Type B pancreatic cell (in vitro differentiated cells): ENCODE results near the gene SP140. TPM values are rescaled to one million over a fixed set of nuclear protein-coding genes. Genes with fewer than 3 reads are reported as not detected.
"Not testable (repeated sequence)": the region's sequence is repeated elsewhere in the genome, so short reads cannot be mapped to it uniquely, and the experiment has no call there.

ENCODE experiments used
- DNase-seq: peaks from one replicate; pipeline ENCODE4 v3.0.0; 2021; ENCODE audit warnings: mixed read lengths; ENCODE audit not compliant: unreplicated experiment; ENCODE audit errors: extremely low spot score
- H3K27ac Mint-ChIP-seq: 2 replicates; pipeline ENCODE4 v1.8.0; 2021; ENCODE audit warnings: mild to moderate bottlenecking, mixed read lengths
- H3K27me3 Mint-ChIP-seq: 2 replicates; pipeline ENCODE4 v1.8.0; 2021; ENCODE audit warnings: mixed read lengths
- H3K36me3 Mint-ChIP-seq: 2 replicates; pipeline ENCODE4 v1.8.0; 2021; ENCODE audit warnings: mixed read lengths
- H3K4me1 Mint-ChIP-seq: one replicate; pipeline ENCODE4 v1.8.0; 2021; ENCODE audit warnings: mixed read lengths; ENCODE audit not compliant: unreplicated experiment
- H3K4me3 Mint-ChIP-seq: 2 replicates; pipeline ENCODE4 v1.8.0; 2021; ENCODE audit warnings: mild to moderate bottlenecking, mixed read lengths
- H3K9me3 Mint-ChIP-seq: 2 replicates; pipeline ENCODE4 v1.8.0; 2021; ENCODE audit warnings: mixed read lengths
- total RNA-seq: library from RNA; stranded (reverse); gene quantifications from 2 replicates; pipeline ENCODE4 v1.2.1, GENCODE V29; 2021; ENCODE audit warnings: low replicate concordance
- TF ChIP-seq, protein P1 (sequence below): fragments of 200-600 bp; sonication (generic); conservative IDR thresholded peaks from 2 replicates; pipeline ENCODE4 v1.5.0; 2021; ENCODE audit warnings: antibody characterized with exemption, mild to moderate bottlenecking

SP140 gene
- total RNA-seq, 1 donor from 2014 or later = 0.97 TPM

GRCh38 chr2:230267556-230267955, 42.0 kb downstream of the SP140 start:
- DNase-seq = no peak
- TF ChIP-seq, protein P1, sequence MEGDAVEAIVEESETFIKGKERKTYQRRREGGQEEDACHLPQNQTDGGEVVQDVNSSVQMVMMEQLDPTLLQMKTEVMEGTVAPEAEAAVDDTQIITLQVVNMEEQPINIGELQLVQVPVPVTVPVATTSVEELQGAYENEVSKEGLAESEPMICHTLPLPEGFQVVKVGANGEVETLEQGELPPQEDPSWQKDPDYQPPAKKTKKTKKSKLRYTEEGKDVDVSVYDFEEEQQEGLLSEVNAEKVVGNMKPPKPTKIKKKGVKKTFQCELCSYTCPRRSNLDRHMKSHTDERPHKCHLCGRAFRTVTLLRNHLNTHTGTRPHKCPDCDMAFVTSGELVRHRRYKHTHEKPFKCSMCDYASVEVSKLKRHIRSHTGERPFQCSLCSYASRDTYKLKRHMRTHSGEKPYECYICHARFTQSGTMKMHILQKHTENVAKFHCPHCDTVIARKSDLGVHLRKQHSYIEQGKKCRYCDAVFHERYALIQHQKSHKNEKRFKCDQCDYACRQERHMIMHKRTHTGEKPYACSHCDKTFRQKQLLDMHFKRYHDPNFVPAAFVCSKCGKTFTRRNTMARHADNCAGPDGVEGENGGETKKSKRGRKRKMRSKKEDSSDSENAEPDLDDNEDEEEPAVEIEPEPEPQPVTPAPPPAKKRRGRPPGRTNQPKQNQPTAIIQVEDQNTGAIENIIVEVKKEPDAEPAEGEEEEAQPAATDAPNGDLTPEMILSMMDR = no peak
- H3K4me1 Mint-ChIP-seq = no peaks in the 10 kb centered on the region
- peaks cover 5% of the 10 kb centered on the region for H3K9me3 Mint-ChIP-seq
- no peaks in the 10 kb centered on the region for H3K36me3 Mint-ChIP-seq
- H3K4me3 Mint-ChIP-seq = no peak overlapping the region
- H3K27ac Mint-ChIP-seq = no peak overlapping the region
- H3K27me3 Mint-ChIP-seq = no peaks in the 10 kb centered on the region

GRCh38 chr2:230268606-230269243, 43.2 kb downstream of the SP140 start:
- H3K27ac Mint-ChIP-seq = no peak overlapping the region

GRCh38 chr2:230269715-230270114, 44.2 kb downstream of the SP140 start:
- H3K4me3 Mint-ChIP-seq = no peak overlapping the region
- H3K9me3 Mint-ChIP-seq = no peaks in the 10 kb centered on the region
- DNase-seq = no peak
- H3K4me1 Mint-ChIP-seq = no peaks in the 10 kb centered on the region
- no peaks in the 10 kb centered on the region for H3K27me3 Mint-ChIP-seq
- H3K36me3 Mint-ChIP-seq = no peaks in the 10 kb centered on the region
- TF ChIP-seq, protein P1 = no peak
- H3K27ac Mint-ChIP-seq = no peak overlapping the region

More at GRCh38 chr2:230268606-230269243, 43.2 kb downstream of the SP140 start:
- no peak overlapping the region for H3K4me3 Mint-ChIP-seq
- peaks cover 5% of the 10 kb centered on the region for H3K9me3 Mint-ChIP-seq
- H3K4me1 Mint-ChIP-seq = no peaks in the 10 kb centered on the region
- H3K36me3 Mint-ChIP-seq = no peaks in the 10 kb centered on the region
- no peaks in the 10 kb centered on the region for H3K27me3 Mint-ChIP-seq
- no peak for DNase-seq
- TF ChIP-seq, protein P1 = no peak

- H3K4me1 Mint-ChIP-seq = no peaks in the 10 kb centered on the region
- H3K36me3 Mint-ChIP-seq = no peaks in the 10 kb centered on the region
- no peaks in the 10 kb centered on the region for H3K9me3 Mint-ChIP-seq
- DNase-seq = no peak
- TF ChIP-seq, protein P1 = no peak
- peaks cover 10% of the 10 kb centered on the region for H3K27me3 Mint-ChIP-seq
- no peak overlapping the region for H3K27ac Mint-ChIP-seq
- H3K4me3 Mint-ChIP-seq = no peak overlapping the region
Measured at GRCh38 chr2:230282936-230283335, 57.4 kb downstream of the SP140 start.

- H3K27ac Mint-ChIP-seq = no peak overlapping the region
- H3K27me3 Mint-ChIP-seq = peaks cover 8% of the 10 kb centered on the region
- DNase-seq = no peak
- H3K4me1 Mint-ChIP-seq = no peaks in the 10 kb centered on the region
- no peak overlapping the region for H3K4me3 Mint-ChIP-seq
- no peaks in the 10 kb centered on the region for H3K36me3 Mint-ChIP-seq
- TF ChIP-seq, protein P1 = no peak
- H3K9me3 Mint-ChIP-seq = no peaks in the 10 kb centered on the region
Measured at GRCh38 chr2:230286048-230286447, 60.5 kb downstream of the SP140 start.

- DNase-seq, H3K36me3 Mint-ChIP-seq, H3K4me1 Mint-ChIP-seq, H3K27ac Mint-ChIP-seq, H3K4me3 Mint-ChIP-seq, H3K9me3 Mint-ChIP-seq, H3K27me3 Mint-ChIP-seq: not testable (repeated sequence)
Measured at GRCh38 chr2:230289311-230289710, 63.8 kb downstream of the SP140 start.
